AG10803 (cell line): ENCODE results near the gene STPG4.

ENCODE experiments used
- DNase-seq: peaks from one replicate; pipeline ENCODE4 v3.0.0; 2010; ENCODE audit warnings: low read depth
- H3K4me3 ChIP-seq: 2 replicates; pipeline ENCODE4 v1.5.1; 2011; ENCODE audit warnings: mild to moderate bottlenecking, low read length, control low read depth
- TF ChIP-seq, protein P1 (sequence below): conservative IDR thresholded peaks from 2 replicates; pipeline ENCODE4 v1.5.1; 2011; ENCODE audit warnings: mild to moderate bottlenecking, low read length, control low read depth, inconsistent platforms

The STPG4 gene

DNA sequence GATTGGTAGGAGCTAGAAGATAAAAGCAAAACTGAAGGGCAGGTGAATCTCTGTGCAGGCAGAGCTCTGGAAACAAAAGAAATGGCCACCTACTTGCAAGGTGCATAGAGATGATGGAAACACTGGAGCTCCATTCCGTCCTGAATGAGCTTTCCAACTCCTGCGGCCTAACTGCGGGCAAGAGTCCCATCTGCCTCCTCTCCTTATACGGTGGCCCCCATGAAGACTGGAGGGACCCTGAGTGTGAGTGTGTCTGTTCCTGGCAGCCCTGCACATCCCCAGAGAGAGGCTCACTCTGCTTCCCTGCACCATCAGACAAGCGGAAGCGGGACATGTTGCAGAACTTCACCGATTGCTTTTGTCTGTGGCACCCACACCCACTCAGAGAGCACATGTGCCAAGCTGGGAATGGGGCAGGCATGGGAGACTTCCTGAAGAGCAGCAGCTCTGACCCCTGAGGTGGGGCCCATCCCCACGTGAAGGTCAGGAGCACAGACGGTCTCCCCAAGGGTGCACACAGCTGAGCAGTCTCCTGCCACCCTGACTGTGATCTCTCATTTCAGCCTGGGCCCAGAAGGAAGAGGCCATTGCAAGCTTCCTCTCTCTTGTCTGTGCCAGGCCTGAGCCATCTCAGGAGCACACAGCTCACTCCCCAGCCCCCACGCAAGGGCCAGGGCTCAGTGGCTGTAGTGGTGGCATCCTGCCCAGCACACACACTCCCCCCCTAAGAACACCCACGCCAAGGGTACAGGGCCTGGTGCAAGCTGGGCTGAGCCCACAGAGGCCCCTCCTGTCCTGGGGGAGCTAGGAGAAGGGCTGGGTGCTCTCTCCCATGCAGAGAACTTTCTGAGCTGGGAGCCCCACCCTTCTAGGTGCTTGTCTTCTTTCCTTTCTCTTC lies 75.3 kb downstream of the STPG4 start:
- no peak overlapping the region for H3K4me3 ChIP-seq
- TF ChIP-seq, protein P1, sequence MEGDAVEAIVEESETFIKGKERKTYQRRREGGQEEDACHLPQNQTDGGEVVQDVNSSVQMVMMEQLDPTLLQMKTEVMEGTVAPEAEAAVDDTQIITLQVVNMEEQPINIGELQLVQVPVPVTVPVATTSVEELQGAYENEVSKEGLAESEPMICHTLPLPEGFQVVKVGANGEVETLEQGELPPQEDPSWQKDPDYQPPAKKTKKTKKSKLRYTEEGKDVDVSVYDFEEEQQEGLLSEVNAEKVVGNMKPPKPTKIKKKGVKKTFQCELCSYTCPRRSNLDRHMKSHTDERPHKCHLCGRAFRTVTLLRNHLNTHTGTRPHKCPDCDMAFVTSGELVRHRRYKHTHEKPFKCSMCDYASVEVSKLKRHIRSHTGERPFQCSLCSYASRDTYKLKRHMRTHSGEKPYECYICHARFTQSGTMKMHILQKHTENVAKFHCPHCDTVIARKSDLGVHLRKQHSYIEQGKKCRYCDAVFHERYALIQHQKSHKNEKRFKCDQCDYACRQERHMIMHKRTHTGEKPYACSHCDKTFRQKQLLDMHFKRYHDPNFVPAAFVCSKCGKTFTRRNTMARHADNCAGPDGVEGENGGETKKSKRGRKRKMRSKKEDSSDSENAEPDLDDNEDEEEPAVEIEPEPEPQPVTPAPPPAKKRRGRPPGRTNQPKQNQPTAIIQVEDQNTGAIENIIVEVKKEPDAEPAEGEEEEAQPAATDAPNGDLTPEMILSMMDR, result no peak
- DNase-seq, result no peak

DNA sequence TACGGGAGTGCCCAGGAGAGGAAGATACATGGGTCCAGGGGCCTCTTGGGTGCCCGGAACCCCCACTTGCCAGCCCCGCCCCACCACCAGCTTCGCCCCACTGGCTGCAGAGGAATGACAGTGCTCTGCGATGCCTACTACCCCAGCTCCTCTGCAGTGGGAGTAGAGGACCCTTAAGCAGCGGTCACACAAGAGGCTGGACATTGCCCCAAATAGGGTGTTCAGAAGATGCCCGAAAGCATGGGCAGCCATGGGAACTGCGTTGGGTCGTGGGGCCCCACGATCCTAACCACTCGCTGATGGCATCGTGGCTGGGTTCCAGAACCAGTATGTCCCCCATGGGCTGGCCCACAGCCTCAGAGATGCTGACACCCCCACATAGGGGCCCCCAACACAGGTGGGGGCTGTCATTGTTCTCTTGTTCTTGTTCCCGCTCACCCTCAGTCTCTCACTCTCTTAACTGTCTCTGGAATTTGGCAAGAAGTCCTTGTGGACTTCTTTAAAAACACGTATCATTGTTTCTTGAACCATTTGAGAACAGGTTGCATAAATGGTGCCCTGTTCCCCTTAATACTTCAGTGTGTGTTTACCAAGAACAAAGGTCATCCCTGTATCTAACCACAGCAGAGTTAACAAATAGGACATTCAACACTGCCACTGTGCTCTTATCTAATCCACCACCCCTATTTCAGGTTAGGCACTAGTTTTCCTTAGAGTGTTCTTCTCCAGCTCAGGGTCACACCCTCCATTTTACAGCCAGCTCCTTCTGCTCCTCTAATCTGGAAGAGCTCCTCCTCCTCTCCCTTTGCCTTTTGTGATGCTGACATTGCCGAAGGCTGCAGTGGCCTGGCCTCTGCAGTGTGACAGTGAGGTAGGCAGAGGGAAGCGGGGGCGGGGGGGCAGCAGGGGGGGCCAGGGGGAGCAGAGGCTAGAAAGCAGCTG lies 76.3 kb downstream of the STPG4 start:
- no peak for DNase-seq
- no peak overlapping the region for H3K4me3 ChIP-seq
- TF ChIP-seq, protein P1, result no peak

DNA sequence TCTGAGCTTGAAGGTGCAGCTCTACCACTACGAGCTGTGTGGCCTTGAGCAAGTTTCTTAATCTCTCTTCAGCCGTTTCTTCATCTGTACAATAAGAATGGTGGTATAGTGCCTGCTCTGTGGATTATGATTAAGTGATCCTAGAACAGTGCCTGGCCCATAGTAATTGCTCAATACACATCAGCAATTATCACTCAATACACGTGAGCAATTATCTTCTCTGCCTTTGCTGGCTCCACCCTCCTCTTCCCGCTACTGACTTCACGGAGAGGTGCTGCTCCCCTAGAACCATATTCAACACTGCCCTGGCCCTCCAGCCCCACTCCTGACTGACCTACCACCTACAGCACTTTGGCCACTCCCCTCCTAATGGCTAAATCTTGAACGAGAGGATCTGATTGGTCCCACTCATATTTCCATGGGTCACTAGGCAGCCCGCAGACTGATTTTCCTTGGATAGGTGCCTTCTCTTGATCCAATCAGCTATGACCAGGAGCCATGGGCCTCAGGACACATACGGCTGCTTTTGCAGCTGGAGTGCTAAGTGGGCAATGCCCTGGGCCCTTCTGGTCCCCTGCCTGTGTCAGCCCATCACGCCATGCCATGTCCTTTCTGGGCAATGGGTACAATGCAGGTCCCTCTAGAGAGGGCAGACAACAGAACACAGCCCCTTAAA lies 77.5 kb downstream of the STPG4 start:
- TF ChIP-seq, protein P1, result no peak
- H3K4me3 ChIP-seq, result no peak overlapping the region
- DNase-seq, result no peak

- TF ChIP-seq, protein P1, result 0 out of 2 replicates have a peak, but pooled peaks have one; percentile 16
- H3K4me3 ChIP-seq, result no peak overlapping the region
- DNase-seq, result peak; percentile 99
These were observed 78.3 kb downstream of the STPG4 start for GRCh38 chr2:47076586-47077441.

GRCh38 chr2:47076126-47076506 lies 79.0 kb downstream of the STPG4 start:
- DNase-seq, result no peak
- H3K4me3 ChIP-seq, result no peak overlapping the region
- TF ChIP-seq, protein P1, result no peak
